ENCODE results near the gene AMN. TPM values are rescaled to one million over a fixed set of nuclear protein-coding genes. Genes with fewer than 3 reads are reported as not detected.

The AMN gene
- total and polyA plus RNA-seq, 2 donors (not counting 1 experiment from before 2014, with no cell fraction given) = 11.5 to 15.0 TPM

DNA sequence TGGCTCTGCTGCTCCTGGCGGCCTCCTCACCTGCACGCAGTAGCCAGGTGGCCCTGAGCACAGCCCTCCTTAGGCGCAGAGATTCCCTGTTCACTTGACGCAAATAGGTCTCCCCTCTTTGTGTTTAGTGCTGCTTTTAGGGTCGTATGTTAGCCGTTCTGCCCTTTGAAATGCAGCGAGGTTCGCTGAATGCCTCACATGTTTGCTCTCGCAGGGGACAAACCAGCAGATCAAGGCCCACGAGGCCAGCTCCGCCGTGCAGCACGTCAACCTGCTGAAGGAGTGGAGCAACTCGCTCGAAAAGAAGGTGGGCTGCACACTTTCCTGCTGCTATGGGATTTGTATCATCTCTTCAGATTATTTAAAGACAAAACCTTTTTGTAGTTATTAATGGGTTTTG lies 31.4 kb upstream of the AMN start:
- DNase-seq (no peak), ATAC-seq (ENCODE audit: low read depth) (no peak)
- no peaks in the 10 kb centered on the region for H3K9me3 Mint-ChIP-seq (ENCODE audit: insufficient read depth)
- no peaks in the 10 kb centered on the region for H3K9me3 ChIP-seq (ENCODE audit: control extremely low read depth in 1 of 3, control insufficient read depth in 2 of 3, insufficient read depth in 1 of 3, low read length in 2 of 3)
- no peaks in the 10 kb centered on the region for H3K27me3 ChIP-seq (replicated peaks in 1 of 4; ENCODE audit: control extremely low read depth in 1 of 4, control insufficient read depth in 3 of 4, insufficient read depth in 4 of 4, low read length in 3 of 4)
- no peak overlapping the region for H3K4me2 ChIP-seq (replicated peaks; ENCODE audit: low read depth, low read length, poor library complexity, severe bottlenecking)
- ChIA-PET CTCF (interaction anchor here (1.0 kb wide), 1 partner anchor 106 kb away, joined by 3 read pairs; no protein-coding TSS in a partner anchor), POLR2A (no interaction called here)
- H3K4me1 Mint-ChIP-seq = no peaks in the 10 kb centered on the region
- H4K20me1 ChIP-seq (ENCODE audit: control insufficient read depth, insufficient read depth, low read length, poor library complexity, severe bottlenecking) = no peaks in the 10 kb centered on the region
- no peak overlapping the region for H3K4me3 ChIP-seq (ENCODE audit: control extremely low read depth in 1 of 5, extremely low read depth in 1 of 5, insufficient read depth in 1 of 5, low read depth in 2 of 5, low read length in 4 of 5)
- peaks cover 2 to 79% of the 10 kb centered on the region in 2 experiments for H3K36me3 ChIP-seq (replicated peaks in 1 of 2; ENCODE audit: control extremely low read depth in 1 of 2, control insufficient read depth in 1 of 2, extremely low read depth in 1 of 2, insufficient read depth in 2 of 2, low read length in 1 of 2)
- no peak overlapping the region for H3K4me3 Mint-ChIP-seq
- intact Hi-C loops (cut with micrococcal nuclease) = no loop called here
- H2AFZ ChIP-seq (ENCODE audit: insufficient read depth, low read depth, low read length, poor library complexity, severe bottlenecking) = no peak overlapping the region
- H3K4me1 ChIP-seq (ENCODE audit: control insufficient read depth in 2 of 2, insufficient read depth in 2 of 2, low read length in 2 of 2) = no peaks in the 10 kb centered on the region
- 89% methylated on average over 14 of the region's 15 CpGs for WGBS (ENCODE audit: insufficient coverage)
- peaks cover 3% of the 10 kb centered on the region for H3K79me2 ChIP-seq (ENCODE audit: control insufficient read depth, insufficient read depth, low read length)
- TF ChIP-seq, protein P1, sequence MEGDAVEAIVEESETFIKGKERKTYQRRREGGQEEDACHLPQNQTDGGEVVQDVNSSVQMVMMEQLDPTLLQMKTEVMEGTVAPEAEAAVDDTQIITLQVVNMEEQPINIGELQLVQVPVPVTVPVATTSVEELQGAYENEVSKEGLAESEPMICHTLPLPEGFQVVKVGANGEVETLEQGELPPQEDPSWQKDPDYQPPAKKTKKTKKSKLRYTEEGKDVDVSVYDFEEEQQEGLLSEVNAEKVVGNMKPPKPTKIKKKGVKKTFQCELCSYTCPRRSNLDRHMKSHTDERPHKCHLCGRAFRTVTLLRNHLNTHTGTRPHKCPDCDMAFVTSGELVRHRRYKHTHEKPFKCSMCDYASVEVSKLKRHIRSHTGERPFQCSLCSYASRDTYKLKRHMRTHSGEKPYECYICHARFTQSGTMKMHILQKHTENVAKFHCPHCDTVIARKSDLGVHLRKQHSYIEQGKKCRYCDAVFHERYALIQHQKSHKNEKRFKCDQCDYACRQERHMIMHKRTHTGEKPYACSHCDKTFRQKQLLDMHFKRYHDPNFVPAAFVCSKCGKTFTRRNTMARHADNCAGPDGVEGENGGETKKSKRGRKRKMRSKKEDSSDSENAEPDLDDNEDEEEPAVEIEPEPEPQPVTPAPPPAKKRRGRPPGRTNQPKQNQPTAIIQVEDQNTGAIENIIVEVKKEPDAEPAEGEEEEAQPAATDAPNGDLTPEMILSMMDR (IDR thresholded peaks at IDR 0.05) = no peak
- TF ChIP-seq EZH2 (IDR thresholded peaks at IDR 0.05; ENCODE audit: borderline replicate concordance, insufficient read depth, low read depth, low read length, poor library complexity, severe bottlenecking) = no peak
- H3K27ac Mint-ChIP-seq = no peak overlapping the region
- no peaks in the 10 kb centered on the region for H3K27me3 Mint-ChIP-seq
- no peak overlapping the region for H3K9ac ChIP-seq (ENCODE audit: low read length)
- H3K27ac ChIP-seq (ENCODE audit: low read length in 2 of 2) = no peak overlapping the region

GRCh38 chr14:102891556-102891955 lies 30.9 kb upstream of the AMN start:
- H3K4me3 Mint-ChIP-seq = no peak overlapping the region
- no peaks in the 10 kb centered on the region for H3K4me1 Mint-ChIP-seq
- WGBS (ENCODE audit: insufficient coverage) = 92% methylated on average over 3 of the region's 4 CpGs
- H3K9me3 Mint-ChIP-seq (ENCODE audit: insufficient read depth) = no peaks in the 10 kb centered on the region
- Histone ChIP-seq H4K20me1 (ENCODE audit: control insufficient read depth, insufficient read depth, low read length, poor library complexity, severe bottlenecking) (no peaks in the 10 kb centered on the region), H3K4me1 (ENCODE audit: control insufficient read depth in 2 of 2, insufficient read depth in 2 of 2, low read length in 2 of 2) (no peaks in the 10 kb centered on the region), H3K9me3 (ENCODE audit: control extremely low read depth in 1 of 3, control insufficient read depth in 2 of 3, insufficient read depth in 1 of 3, low read length in 2 of 3) (no peaks in the 10 kb centered on the region), H3K36me3 (replicated peaks in 1 of 2; ENCODE audit: control extremely low read depth in 1 of 2, control insufficient read depth in 1 of 2, extremely low read depth in 1 of 2, insufficient read depth in 2 of 2, low read length in 1 of 2) (peaks cover 2 to 79% of the 10 kb centered on the region in 2 experiments), H2AFZ (ENCODE audit: insufficient read depth, low read depth, low read length, poor library complexity, severe bottlenecking) (no peak overlapping the region), H3K4me2 (replicated peaks; ENCODE audit: low read depth, low read length, poor library complexity, severe bottlenecking) (no peak overlapping the region), H3K27ac (ENCODE audit: low read length in 2 of 2) (no peak overlapping the region), H3K9ac (ENCODE audit: low read length) (no peak overlapping the region), H3K27me3 (replicated peaks in 1 of 4; ENCODE audit: control extremely low read depth in 1 of 4, control insufficient read depth in 3 of 4, insufficient read depth in 4 of 4, low read length in 3 of 4) (no peaks in the 10 kb centered on the region), H3K79me2 (ENCODE audit: control insufficient read depth, insufficient read depth, low read length) (peaks cover 3% of the 10 kb centered on the region), H3K4me3 (ENCODE audit: control extremely low read depth in 1 of 5, extremely low read depth in 1 of 5, insufficient read depth in 1 of 5, low read depth in 2 of 5, low read length in 4 of 5) (no peak overlapping the region)
- ChIA-PET CTCF (interaction anchor here (1.0 kb wide), 1 partner anchor 106 kb away, joined by 3 read pairs; no protein-coding TSS in a partner anchor), POLR2A (no interaction called here)
- no peak for ATAC-seq (ENCODE audit: low read depth)
- no peak for TF ChIP-seq EZH2 (IDR thresholded peaks at IDR 0.05; ENCODE audit: borderline replicate concordance, insufficient read depth, low read depth, low read length, poor library complexity, severe bottlenecking)
- TF ChIP-seq, protein P1 (IDR thresholded peaks at IDR 0.05) = no peak
- no peaks in the 10 kb centered on the region for H3K27me3 Mint-ChIP-seq
- no peak for DNase-seq
- H3K27ac Mint-ChIP-seq = no peak overlapping the region
- intact Hi-C loops (cut with micrococcal nuclease) = no loop called here
